ENCODE data around the gene SH2B2. TPM values are rescaled to one million over a fixed set of nuclear protein-coding genes. Genes with fewer than 3 reads are reported as not detected.

SH2B2 gene
- total and polyA plus RNA-seq, 2 experiments from 2014 or later = 5.6 to 21.9 TPM

DNA sequence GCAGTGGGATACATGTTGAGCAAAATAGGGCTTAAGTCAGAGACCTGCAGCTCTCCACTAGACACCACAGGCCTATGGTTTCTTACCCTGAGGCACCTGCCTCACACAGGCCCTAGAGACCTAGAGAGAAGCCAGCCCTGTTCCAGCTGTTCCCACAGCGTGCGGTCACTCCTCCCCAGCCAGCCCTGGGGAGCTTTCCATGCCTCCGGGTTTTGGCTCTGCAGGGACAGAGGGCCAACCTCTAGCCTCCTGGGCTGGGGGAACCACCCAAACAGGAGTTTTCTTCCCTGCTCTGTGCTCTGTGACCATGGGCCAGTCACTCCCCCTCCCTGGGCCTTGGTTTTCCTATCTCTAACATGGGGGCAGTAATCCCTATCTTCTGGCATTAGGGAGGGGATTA, 33.0 kb downstream of the SH2B2 start (continued):
- TF ChIP-seq, protein P1, sequence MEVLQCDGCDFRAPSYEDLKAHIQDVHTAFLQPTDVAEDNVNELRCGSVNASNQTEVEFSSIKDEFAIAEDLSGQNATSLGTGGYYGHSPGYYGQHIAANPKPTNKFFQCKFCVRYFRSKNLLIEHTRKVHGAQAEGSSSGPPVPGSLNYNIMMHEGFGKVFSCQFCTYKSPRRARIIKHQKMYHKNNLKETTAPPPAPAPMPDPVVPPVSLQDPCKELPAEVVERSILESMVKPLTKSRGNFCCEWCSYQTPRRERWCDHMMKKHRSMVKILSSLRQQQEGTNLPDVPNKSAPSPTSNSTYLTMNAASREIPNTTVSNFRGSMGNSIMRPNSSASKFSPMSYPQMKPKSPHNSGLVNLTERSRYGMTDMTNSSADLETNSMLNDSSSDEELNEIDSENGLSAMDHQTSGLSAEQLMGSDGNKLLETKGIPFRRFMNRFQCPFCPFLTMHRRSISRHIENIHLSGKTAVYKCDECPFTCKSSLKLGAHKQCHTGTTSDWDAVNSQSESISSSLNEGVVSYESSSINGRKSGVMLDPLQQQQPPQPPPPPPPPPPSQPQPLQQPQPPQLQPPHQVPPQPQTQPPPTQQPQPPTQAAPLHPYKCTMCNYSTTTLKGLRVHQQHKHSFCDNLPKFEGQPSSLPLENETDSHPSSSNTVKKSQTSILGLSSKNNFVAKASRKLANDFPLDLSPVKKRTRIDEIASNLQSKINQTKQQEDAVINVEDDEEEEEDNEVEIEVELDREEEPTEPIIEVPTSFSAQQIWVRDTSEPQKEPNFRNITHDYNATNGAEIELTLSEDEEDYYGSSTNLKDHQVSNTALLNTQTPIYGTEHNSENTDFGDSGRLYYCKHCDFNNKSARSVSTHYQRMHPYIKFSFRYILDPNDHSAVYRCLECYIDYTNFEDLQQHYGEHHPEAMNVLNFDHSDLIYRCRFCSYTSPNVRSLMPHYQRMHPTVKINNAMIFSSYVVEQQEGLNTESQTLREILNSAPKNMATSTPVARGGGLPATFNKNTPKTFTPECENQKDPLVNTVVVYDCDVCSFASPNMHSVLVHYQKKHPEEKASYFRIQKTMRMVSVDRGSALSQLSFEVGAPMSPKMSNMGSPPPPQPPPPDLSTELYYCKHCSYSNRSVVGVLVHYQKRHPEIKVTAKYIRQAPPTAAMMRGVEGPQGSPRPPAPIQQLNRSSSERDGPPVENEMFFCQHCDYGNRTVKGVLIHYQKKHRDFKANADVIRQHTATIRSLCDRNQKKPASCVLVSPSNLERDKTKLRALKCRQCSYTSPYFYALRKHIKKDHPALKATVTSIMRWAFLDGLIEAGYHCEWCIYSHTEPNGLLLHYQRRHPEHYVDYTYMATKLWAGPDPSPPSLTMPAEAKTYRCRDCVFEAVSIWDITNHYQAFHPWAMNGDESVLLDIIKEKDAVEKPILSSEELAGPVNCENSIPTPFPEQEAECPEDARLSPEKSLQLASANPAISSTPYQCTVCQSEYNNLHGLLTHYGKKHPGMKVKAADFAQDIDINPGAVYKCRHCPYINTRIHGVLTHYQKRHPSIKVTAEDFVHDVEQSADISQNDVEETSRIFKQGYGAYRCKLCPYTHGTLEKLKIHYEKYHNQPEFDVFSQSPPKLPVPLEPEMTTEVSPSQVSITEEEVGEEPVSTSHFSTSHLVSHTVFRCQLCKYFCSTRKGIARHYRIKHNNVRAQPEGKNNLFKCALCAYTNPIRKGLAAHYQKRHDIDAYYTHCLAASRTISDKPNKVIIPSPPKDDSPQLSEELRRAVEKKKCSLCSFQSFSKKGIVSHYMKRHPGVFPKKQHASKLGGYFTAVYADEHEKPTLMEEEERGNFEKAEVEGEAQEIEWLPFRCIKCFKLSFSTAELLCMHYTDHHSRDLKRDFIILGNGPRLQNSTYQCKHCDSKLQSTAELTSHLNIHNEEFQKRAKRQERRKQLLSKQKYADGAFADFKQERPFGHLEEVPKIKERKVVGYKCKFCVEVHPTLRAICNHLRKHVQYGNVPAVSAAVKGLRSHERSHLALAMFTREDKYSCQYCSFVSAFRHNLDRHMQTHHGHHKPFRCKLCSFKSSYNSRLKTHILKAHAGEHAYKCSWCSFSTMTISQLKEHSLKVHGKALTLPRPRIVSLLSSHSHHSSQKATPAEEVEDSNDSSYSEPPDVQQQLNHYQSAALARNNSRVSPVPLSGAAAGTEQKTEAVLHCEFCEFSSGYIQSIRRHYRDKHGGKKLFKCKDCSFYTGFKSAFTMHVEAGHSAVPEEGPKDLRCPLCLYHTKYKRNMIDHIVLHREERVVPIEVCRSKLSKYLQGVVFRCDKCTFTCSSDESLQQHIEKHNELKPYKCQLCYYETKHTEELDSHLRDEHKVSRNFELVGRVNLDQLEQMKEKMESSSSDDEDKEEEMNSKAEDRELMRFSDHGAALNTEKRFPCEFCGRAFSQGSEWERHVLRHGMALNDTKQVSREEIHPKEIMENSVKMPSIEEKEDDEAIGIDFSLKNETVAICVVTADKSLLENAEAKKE (CRISPR knock-in tag; IDR thresholded peaks at IDR 0.05) = no peak

DNA sequence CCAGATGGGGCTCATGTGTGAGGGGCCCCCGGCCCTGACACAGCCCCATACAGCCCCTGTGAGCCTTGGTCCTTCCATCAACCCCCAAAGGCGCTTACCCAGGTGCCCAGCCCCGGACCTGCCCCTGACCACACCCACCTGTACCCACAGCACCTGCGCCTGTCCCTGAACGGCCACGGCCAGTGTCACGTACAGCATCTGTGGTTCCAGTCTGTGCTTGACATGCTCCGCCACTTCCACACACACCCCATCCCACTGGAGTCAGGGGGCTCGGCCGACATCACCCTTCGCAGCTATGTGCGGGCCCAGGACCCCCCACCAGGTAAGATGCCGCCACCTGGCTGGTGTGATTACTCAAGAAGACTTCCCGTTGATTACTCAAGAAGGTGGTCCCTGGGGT, 33.5 kb downstream of the SH2B2 start:
- Histone ChIP-seq H2AFZ (no peak overlapping the region), H3K9me2 (ENCODE audit: insufficient read depth) (no peaks in the 10 kb centered on the region), H3K27ac (ENCODE audit: low read depth) (no peak overlapping the region), H3K79me2 (replicated peaks; ENCODE audit: insufficient read depth) (no peaks in the 10 kb centered on the region), H3K36me3 (ENCODE audit: insufficient read depth) (no peaks in the 10 kb centered on the region), H4K20me1 (replicated peaks; ENCODE audit: insufficient read depth) (no peaks in the 10 kb centered on the region), H3K27me3 (ENCODE audit: insufficient read depth) (no peaks in the 10 kb centered on the region), H3K4me2 (no peak overlapping the region), H3K4me3 (no peak overlapping the region), H3K4me1 (ENCODE audit: insufficient read depth) (peaks cover 3% of the 10 kb centered on the region; the same call in 1 of the 2 replicates), H3F3A (replicated peaks; ENCODE audit: low read depth) (0 out of 2 replicates have a peak, but pooled peaks cover 3% of the 10 kb centered on the region)
- no peak for ATAC-seq
- H3K36me3 Mint-ChIP-seq (ENCODE audit: low read depth) = peaks cover 6% of the 10 kb centered on the region
- peaks cover 16% of the 10 kb centered on the region for H3K4me1 Mint-ChIP-seq
- no peak overlapping the region for H3K27ac Mint-ChIP-seq
- no peak for DNase-seq (ENCODE audit: low spot score)
- peaks cover 20% of the 10 kb centered on the region for H3K27me3 Mint-ChIP-seq (ENCODE audit: insufficient read depth, low read depth, poor library complexity)
- H3K9me3 Mint-ChIP-seq = no peaks in the 10 kb centered on the region
- no peak overlapping the region for H3K4me3 Mint-ChIP-seq
- TF ChIP-seq, protein P2, sequence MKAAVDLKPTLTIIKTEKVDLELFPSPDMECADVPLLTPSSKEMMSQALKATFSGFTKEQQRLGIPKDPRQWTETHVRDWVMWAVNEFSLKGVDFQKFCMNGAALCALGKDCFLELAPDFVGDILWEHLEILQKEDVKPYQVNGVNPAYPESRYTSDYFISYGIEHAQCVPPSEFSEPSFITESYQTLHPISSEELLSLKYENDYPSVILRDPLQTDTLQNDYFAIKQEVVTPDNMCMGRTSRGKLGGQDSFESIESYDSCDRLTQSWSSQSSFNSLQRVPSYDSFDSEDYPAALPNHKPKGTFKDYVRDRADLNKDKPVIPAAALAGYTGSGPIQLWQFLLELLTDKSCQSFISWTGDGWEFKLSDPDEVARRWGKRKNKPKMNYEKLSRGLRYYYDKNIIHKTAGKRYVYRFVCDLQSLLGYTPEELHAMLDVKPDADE (IDR thresholded peaks at IDR 0.05) = no peak
- no peak for TF ChIP-seq CREB1 (CRISPR knock-in tag; IDR thresholded peaks at IDR 0.05; ENCODE audit: low read depth)
- TF ChIP-seq STAT1 (IDR thresholded peaks at IDR 0.05; ENCODE audit: unreplicated experiment) = no peak
- TF ChIP-seq JUNB (IDR thresholded peaks at IDR 0.05; ENCODE audit: unreplicated experiment) = no peak
- TF ChIP-seq POLR2AphosphoS5 (IDR thresholded peaks at IDR 0.05; ENCODE audit: low read depth) = no peak
- TF ChIP-seq ZNF114 (CRISPR knock-in tag; IDR thresholded peaks at IDR 0.05) = no peak
- no peak for TF ChIP-seq EZH2phosphoT487 (IDR thresholded peaks at IDR 0.05; ENCODE audit: unreplicated experiment)
- TF ChIP-seq, protein P1 (CRISPR knock-in tag; IDR thresholded peaks at IDR 0.05) = no peak
- TF ChIP-seq NANOG (IDR thresholded peaks at IDR 0.05; ENCODE audit: borderline replicate concordance) = no peak

Data from GM23338 (cell line).